Measurements from ENCODE around the gene LPAR2. TPM values are rescaled to one million over a fixed set of nuclear protein-coding genes. Genes with fewer than 3 reads are reported as not detected.

LPAR2 gene
- total and polyA plus RNA-seq, 2 experiments from 2014 or later = 39.4 to 63.1 TPM

- Histone ChIP-seq H3F3A (replicated peaks; ENCODE audit: low read depth) (0 out of 2 replicates have a peak, but pooled peaks cover 2% of the 10 kb centered on the region), H3K4me2 (no peak overlapping the region), H3K36me3 (ENCODE audit: insufficient read depth) (peaks cover 30% of the 10 kb centered on the region; the same call in 1 of the 2 replicates), H3K79me2 (replicated peaks; ENCODE audit: insufficient read depth) (peaks cover 27% of the 10 kb centered on the region), H3K9me2 (ENCODE audit: insufficient read depth) (no peaks in the 10 kb centered on the region), H4K20me1 (replicated peaks; ENCODE audit: insufficient read depth) (peaks cover 10% of the 10 kb centered on the region; the same call in 1 of the 2 replicates), H3K27me3 (ENCODE audit: insufficient read depth) (no peaks in the 10 kb centered on the region), H3K27ac (ENCODE audit: low read depth) (no peak overlapping the region), H3K4me1 (ENCODE audit: insufficient read depth) (no peaks in the 10 kb centered on the region), H3K4me3 (no peak overlapping the region), H2AFZ (no peak overlapping the region)
- TF ChIP-seq CREB1 (CRISPR knock-in tag; IDR thresholded peaks at IDR 0.05; ENCODE audit: low read depth) = no peak
- no peak for TF ChIP-seq POLR2AphosphoS5 (IDR thresholded peaks at IDR 0.05; ENCODE audit: low read depth)
- TF ChIP-seq JUNB (IDR thresholded peaks at IDR 0.05; ENCODE audit: unreplicated experiment) = no peak
- no peak for TF ChIP-seq CTCF (conservative IDR thresholded peaks at IDR 0.05; ENCODE audit: low read depth in 2 of 2)
- no peak for TF ChIP-seq EZH2phosphoT487 (IDR thresholded peaks at IDR 0.05; ENCODE audit: unreplicated experiment)
- TF ChIP-seq NANOG (IDR thresholded peaks at IDR 0.05; ENCODE audit: borderline replicate concordance) = no peak
- TF ChIP-seq STAT1 (IDR thresholded peaks at IDR 0.05; ENCODE audit: unreplicated experiment) = no peak
- no peak for TF ChIP-seq REST (IDR thresholded peaks at IDR 0.05; ENCODE audit: unreplicated experiment)
- TF ChIP-seq ZNF114 (CRISPR knock-in tag; IDR thresholded peaks at IDR 0.05) = no peak
- no peak for TF ChIP-seq ZNF331 (CRISPR knock-in tag; IDR thresholded peaks at IDR 0.05; ENCODE audit: low read depth)
- no peak for TF ChIP-seq EZH2 (IDR thresholded peaks at IDR 0.05; ENCODE audit: low read depth, unreplicated experiment)
- TF ChIP-seq ETS1 (IDR thresholded peaks at IDR 0.05) = no peak
- no peak for TF ChIP-seq ZNF462 (CRISPR knock-in tag; IDR thresholded peaks at IDR 0.05)
- Mint-ChIP-seq H3K36me3 (ENCODE audit: low read depth) (peaks cover 81% of the 10 kb centered on the region), H3K4me3 (no peak overlapping the region), H3K9me3 (no peaks in the 10 kb centered on the region), H3K4me1 (peaks cover 6% of the 10 kb centered on the region; the same call in 2 of the 3 replicates), H3K27ac (no peak overlapping the region), H3K27me3 (ENCODE audit: insufficient read depth, low read depth, poor library complexity) (peaks cover 10% of the 10 kb centered on the region)
- ATAC-seq (no peak), DNase-seq (ENCODE audit: low spot score) (no peak)
Measured at GRCh38 chr19:19656451-19657396, 28.7 kb upstream of the LPAR2 start.

All from GM23338 (cell line).